HepG2 (cell line): ENCODE measurements around the gene UNC119B.
"Not testable (repeated sequence)": the region's sequence is repeated elsewhere in the genome, so short reads cannot be mapped to it uniquely, and the experiment has no call there.

ENCODE experiments used
- HNRNPL ChIP-seq: fragments of 200-400 bp; formaldehyde crosslinking; IDR thresholded peaks from 2 replicates; pipeline ENCODE4 v1.6.1; 2017; ENCODE audit warnings: mild to moderate bottlenecking, low read depth, low read length
- PREB ChIP-seq: sonication (generic); formaldehyde crosslinking; IDR thresholded peaks from 2 replicates; pipeline ENCODE4 v1.4.0; 2020; ENCODE audit warnings: missing genetic modification reagents
- TBX3 ChIP-seq: fragments of 450-650 bp; IDR thresholded peaks from 2 replicates; pipeline ENCODE4 v1.6.1; 2017; ENCODE audit warnings: antibody characterized with exemption, mild to moderate bottlenecking, inconsistent platforms, borderline replicate concordance
- TCF7 ChIP-seq: sonication (generic); IDR thresholded peaks from 2 replicates; pipeline ENCODE4 v1.6.1; 2016; ENCODE audit warnings: antibody characterized with exemption, low read depth
- ZBTB43 ChIP-seq: sonication (generic); formaldehyde crosslinking; conservative IDR thresholded peaks from 2 replicates; pipeline ENCODE4 v1.4.0; 2020; ENCODE audit warnings: missing genetic modification reagents
- ZFP36L1 ChIP-seq: sonication (generic); formaldehyde crosslinking; IDR thresholded peaks from 2 replicates; pipeline ENCODE4 v1.8.0; 2022; ENCODE audit warnings: mild to moderate bottlenecking, missing genetic modification reagents, moderate library complexity
- TF ChIP-seq, protein P1 (sequence below): conservative IDR thresholded peaks from 2 replicates; pipeline ENCODE4 v1.6.1; 2018; ENCODE audit warnings: missing genetic modification reagents
- TF ChIP-seq, protein P2 (sequence below): sonication (generic); formaldehyde crosslinking; IDR thresholded peaks from 2 replicates; pipeline ENCODE4 v1.5.1; 2020; ENCODE audit warnings: mild to moderate bottlenecking, missing genetic modification reagents, moderate library complexity

DNA sequence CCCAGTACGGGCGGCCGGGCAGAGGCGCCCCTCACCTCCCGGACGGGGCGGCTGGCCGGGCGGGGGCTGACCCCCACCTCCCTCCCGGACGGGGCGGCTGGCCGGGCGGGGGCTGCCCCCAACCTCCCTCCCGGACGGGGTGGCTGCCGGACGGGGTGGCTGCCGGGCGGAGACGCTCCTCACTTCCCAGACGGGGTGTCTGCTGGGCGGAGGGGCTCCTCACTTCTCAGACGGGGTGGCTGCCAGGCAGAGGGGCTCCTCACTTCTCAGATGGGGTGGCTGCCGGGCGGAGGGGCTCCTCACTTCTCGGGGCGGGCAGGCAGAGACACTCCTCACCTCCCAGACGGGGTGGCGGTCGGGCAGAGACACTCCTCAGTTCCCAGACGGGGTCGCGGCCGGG lies 21.9 kb downstream of the UNC119B start:
- TF ChIP-seq TCF7; ZFP36L1 (CRISPR knock-in tag); HNRNPL; TBX3; PREB; ZBTB43 (CRISPR knock-in tag): not testable (repeated sequence)
- TF ChIP-seq, protein P1, sequence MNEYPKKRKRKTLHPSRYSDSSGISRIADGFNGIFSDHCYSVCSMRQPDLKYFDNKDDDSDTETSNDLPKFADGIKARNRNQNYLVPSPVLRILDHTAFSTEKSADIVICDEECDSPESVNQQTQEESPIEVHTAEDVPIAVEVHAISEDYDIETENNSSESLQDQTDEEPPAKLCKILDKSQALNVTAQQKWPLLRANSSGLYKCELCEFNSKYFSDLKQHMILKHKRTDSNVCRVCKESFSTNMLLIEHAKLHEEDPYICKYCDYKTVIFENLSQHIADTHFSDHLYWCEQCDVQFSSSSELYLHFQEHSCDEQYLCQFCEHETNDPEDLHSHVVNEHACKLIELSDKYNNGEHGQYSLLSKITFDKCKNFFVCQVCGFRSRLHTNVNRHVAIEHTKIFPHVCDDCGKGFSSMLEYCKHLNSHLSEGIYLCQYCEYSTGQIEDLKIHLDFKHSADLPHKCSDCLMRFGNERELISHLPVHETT (CRISPR knock-in tag), result not testable (repeated sequence)
- TF ChIP-seq, protein P2, sequence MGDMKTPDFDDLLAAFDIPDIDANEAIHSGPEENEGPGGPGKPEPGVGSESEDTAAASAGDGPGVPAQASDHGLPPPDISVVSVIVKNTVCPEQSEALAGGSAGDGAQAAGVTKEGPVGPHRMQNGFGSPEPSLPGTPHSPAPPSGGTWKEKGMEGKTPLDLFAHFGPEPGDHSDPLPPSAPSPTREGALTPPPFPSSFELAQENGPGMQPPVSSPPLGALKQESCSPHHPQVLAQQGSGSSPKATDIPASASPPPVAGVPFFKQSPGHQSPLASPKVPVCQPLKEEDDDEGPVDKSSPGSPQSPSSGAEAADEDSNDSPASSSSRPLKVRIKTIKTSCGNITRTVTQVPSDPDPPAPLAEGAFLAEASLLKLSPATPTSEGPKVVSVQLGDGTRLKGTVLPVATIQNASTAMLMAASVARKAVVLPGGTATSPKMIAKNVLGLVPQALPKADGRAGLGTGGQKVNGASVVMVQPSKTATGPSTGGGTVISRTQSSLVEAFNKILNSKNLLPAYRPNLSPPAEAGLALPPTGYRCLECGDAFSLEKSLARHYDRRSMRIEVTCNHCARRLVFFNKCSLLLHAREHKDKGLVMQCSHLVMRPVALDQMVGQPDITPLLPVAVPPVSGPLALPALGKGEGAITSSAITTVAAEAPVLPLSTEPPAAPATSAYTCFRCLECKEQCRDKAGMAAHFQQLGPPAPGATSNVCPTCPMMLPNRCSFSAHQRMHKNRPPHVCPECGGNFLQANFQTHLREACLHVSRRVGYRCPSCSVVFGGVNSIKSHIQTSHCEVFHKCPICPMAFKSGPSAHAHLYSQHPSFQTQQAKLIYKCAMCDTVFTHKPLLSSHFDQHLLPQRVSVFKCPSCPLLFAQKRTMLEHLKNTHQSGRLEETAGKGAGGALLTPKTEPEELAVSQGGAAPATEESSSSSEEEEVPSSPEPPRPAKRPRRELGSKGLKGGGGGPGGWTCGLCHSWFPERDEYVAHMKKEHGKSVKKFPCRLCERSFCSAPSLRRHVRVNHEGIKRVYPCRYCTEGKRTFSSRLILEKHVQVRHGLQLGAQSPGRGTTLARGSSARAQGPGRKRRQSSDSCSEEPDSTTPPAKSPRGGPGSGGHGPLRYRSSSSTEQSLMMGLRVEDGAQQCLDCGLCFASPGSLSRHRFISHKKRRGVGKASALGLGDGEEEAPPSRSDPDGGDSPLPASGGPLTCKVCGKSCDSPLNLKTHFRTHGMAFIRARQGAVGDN, result not testable (repeated sequence)
